T47D (cell line): ENCODE measurements around the gene DNAJC18.

ENCODE experiments used
- DNase-seq, 2 experiments: peaks; one replicate each; pipeline versions ENCODE4 v3.0.0 to v3.0.0-alpha.2; 2011 to 2012; ENCODE audit warnings: low read depth in 1 of 2, low spot score in 1 of 2
- JUND ChIP-seq: IDR thresholded peaks from 2 replicates; pipeline ENCODE4 v1.6.1; 2012; ENCODE audit warnings: low read depth
- in situ Hi-C: cut with HindIII; loops from 2 replicates; pipeline ENCODE4 v1.10.0; 2016; ENCODE audit warnings: low sequenced_read_pairs, low pct_unique_long_range_greater_than_20kb

Gene DNAJC18

DNA sequence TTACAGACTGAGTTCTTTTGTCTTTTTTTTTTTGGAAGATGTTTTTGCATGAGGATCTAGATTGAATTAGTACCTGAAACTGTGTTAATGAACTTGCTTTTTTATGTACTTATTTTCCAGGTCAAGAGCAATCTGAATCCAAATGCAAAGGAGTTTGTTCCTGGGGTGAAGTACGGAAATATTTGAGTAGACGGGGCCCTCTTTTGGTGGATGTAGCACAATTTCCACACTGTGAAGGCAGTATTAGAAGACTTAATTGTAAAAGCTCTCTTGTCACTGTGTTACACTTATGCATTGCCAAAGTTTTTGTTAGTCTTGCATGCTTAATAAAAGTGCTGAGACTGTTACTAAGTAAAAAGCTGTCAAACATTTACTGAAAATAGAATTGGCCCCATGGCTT is 70.7 kb downstream of the DNAJC18 start:
- TF ChIP-seq JUND = no peak

DNA sequence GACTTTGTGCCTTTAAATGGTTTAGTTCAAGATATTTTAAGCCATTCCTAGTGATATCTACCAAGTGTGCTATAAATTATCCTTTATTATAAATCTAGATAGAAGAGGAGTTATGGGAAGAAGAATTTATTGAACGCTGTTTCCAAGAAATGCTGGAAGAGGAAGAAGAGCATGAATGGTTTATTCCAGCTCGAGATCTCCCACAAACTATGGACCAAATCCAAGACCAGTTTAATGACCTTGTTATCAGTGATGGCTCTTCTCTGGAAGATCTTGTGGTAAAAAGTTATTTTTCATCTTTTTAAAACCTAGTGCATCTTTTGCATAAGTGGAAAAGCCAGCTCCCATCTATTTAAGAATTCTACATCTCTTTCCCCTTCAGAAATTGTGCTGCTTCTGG is 74.9 kb downstream of the DNAJC18 start:
- no peak for TF ChIP-seq JUND
- in situ Hi-C loops = no loop called here
- DNase-seq = no peak

More for the DNA sequence above, 70.7 kb downstream of the DNAJC18 start:
- no peak for DNase-seq
- in situ Hi-C loops = no loop called here

DNA sequence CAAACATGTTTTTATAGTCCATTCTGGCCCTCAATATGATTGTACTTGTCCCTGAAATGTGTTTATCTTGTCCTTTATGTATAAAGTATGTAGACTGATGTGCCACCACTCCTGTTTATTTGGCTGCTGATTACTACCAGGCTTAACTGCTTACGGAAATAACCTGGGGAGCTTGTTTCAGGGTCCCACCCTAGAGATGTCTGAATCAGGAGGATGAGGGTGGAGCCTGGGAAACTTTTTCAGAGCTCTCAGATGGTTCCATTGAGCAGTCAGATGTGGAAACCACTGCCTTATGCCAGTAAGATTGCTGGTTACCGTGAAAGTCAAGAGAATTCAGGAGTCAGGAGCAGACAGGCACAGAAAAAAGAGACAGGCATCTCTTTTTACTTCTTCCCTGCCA is 75.4 kb downstream of the DNAJC18 start:
- DNase-seq = no peak
- in situ Hi-C loops = no loop called here
- no peak for TF ChIP-seq JUND

DNA sequence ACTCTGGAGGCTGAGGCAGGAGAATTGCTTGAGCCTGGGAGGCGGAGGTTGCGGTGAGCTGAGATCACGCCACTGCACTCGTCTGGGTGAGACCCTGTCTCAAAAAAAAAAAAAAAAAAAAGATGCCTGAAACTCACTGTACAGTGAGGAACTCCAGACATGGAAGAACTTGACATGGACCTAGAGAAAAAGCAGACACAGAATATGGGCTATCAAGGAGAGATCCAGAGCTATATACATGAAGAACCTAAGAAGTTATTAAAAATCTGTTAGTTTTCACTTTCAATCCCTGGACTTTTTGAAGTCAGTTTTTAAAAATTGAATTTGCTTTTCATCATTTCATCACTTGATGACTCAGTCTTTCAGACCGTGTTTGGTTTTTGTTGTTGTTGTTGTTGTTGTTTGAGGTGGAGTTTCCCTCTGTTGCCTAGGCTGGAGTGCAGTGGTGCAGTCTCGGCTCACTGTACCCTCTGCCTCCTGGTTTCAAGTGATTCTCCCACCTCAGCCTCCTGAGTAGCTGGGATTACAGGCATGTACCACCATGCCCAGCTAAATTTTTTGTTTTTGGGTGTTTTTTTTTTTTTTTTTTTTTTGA is 77.4 kb downstream of the DNAJC18 start:
- no peak for TF ChIP-seq JUND
- in situ Hi-C loops = no loop called here

DNA sequence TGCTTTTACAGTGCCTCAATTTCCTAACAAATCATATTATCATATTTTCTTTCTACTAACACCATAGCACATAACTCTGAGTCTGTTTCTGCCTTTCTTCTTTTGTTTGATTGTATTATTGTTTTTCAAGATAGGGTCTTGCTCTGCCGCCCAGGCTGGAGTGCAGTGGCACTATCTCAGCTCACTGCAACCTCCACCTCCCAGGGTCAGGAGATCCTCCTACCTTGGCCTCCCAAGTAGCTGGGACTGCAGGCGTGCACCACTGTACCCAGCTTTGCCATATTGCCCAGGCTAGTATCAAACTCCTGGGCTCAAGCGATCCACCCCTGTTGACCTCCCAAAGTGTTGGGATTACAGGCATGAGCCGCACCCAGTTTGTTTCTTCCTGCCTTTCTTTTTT is 78.9 kb downstream of the DNAJC18 start:
- no peak for DNase-seq
- in situ Hi-C loops = no loop called here

More for the DNA sequence above, 77.4 kb downstream of the DNAJC18 start:
- no peak for DNase-seq

More for the DNA sequence above, 78.9 kb downstream of the DNAJC18 start:
- no peak for TF ChIP-seq JUND
